Fibroblast of upper back skin (primary cell): ENCODE data around the gene KIF26A.
"Not testable (repeated sequence)": the region's sequence is repeated elsewhere in the genome, so short reads cannot be mapped to it uniquely, and the experiment has no call there.

Experiments used
- DNase-seq: peaks from one replicate; pipeline ENCODE4 v3.0.0-alpha.2; 2013

The KIF26A gene

DNA sequence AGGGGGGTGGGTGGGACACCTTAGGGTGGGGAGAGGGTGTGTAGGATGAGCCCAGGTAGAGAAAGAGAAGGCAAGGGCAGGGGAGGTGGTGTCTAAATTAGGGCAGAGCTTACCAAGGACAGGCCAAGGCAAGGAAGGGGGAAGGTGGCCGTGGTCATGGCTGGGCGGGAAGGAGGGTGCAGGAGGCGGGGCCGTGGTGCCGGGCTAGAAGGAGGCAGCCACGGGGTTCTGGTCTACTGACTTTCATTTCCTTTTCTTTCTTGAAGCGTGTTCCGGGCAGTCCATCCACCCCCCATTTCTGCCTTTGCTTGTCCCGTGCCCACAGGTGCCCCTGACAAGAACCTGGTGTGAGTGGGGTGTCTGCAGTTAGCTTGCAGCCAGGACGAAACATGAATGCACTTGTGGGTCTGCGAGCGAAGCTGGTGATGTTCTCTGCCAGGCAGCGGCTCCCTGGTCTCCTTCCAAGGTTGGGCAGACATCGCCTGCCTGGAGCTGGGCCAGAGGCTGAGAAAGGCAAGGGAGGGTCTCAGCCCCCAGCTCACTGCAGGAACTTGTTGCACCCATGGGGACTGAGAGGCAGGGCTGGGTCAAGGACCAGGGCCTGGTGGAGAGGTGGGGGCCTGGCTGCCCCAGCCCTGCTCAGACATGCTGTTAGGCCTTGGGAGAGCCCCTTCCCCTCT, 58.2 kb downstream of the KIF26A start:
- DNase-seq = no peak

DNA sequence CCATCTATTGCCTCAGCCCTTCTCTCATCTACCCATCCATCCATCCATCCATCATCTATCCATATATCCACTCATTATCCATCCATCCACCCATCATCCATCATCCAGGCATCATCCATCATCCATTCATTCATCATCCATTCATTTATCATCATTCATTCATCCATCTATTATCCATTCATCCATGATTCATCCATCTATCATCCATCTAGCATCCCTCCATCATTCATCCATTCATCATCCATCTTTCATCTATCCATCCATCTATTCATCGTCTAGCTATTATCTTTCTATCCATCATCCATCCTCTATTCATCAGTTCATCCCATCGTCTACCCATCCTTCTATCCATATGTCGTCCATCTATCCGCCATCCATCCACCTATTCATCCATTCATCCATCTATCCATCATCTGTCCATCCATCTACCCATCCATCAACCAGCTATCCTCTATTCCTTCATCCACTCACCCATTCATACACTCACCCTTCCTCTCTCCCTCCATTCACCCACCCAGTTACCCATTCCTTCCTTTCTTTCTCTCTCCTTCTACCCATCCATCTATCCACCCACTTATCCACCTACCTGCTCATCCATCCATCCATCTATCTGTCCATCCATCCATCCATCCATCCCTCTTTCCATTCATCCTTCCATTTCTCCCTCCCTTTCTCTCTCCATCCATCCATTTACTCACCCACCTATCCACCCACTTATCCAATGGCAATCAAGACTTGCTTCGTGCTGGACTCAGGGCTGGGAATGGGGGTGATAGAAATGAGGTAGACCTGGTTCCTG, 59.3 kb downstream of the KIF26A start:
- DNase-seq = no peak

DNA sequence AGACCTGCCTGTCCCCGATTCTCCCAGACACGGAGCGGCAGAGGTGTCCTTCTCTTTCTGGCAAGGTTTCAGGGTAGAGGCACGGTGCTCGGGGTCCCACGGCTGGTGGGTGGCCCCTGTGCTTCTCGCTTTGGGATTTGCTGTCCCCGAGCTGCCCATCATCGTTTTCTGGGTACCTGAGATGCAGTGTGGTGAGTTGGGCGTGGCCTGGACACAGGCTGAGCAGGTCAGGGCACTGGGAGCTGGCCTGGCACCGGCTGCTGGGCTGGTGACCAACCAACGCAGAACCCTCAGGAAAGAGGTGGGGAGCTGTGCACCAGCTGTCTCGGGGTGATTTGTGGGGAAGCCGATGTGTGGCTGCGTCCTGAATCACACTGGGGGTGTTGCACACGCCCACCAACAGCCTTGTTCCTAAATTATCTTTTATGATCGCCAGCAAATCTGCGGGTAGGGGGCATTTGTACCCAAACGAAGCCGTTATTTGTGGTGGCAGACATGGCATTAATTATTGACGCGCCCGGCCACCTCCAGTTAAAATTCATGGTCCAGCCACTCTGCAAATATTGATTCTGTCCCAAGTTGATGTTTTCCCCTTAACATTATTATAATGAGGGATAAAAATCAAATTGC, 61.0 kb downstream of the KIF26A start:
- no peak for DNase-seq

DNA sequence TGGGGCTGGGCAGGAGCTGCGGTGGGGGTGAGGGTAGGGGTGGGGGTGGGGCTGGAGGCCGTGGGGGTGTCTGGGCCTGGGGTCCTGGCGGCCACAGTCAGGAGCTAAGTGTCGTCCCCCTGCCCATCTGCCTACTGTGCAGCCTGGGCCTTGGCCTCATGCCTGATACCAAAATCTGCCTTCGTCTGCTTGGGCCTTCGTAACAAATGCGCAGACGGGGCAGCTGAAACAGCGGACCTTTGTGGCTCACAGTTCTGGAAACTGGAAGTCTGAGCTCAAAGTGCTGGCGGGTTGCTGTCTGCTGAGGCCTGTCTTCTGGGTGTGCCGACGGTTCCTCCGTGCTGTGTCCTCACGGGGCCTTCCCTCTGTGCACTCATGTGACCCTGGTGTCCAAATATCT, 61.7 kb downstream of the KIF26A start:
- no peak for DNase-seq

DNA sequence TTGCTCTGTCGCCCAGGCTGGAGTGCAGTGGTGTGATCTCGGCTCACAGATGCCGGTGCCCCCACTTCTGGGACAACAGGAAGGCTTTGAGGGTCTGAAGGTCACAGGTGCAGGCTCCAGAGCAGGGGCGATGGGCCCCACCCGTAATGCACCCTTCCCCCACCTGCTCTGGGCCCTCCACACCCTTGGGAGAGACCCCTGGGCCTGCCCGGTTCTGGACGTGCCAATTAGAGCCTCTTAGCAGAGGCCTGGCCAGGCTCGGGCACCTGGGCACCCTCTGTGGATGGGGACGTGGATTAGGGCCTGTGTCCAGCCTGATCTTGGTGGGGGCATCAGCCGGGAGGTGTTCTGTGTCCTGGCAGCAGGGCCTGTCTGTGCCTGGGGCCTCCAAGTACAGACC, 62.2 kb downstream of the KIF26A start:
- no peak for DNase-seq

DNA sequence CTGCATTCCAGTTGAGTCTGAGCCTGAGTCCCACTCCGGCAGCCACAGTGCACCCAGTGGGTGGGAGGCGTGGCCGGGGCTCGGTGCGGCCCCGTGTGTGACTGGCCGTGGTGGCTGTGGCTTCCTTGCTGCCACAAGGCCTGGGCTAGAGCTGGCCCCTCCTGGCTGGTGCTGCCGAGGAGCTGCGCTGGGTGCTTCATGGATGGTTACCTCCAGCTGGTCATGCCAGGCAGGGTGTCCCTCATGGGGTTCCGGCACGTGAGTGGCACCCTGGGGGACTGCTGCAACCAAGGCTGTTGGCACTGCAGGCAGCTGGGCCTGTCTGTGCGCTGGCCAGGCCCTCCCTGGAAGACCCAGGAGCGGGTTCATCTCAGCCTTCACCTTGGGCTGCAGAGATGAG, 62.7 kb downstream of the KIF26A start:
- DNase-seq = no peak

DNA sequence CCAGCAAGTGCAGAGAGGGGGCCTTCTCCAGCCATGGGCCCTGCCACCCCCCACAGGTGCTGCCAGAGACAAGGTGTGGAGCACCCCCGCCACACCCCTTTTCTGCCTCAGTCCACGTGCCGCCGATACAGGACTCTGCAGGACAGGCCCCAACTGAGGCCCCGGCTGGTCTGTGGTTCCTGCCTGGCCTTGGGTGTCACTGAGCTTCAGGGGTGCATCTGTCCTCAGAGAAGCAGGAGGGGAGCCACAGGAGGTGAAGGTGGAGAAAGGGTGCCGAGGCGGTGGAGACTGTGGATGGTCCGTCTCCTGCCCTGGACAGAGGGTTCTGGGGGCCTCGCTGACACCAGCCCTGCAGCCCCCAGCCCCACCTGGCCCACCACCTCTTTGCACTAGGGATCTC, 63.1 kb downstream of the KIF26A start:
- DNase-seq = no peak

DNA sequence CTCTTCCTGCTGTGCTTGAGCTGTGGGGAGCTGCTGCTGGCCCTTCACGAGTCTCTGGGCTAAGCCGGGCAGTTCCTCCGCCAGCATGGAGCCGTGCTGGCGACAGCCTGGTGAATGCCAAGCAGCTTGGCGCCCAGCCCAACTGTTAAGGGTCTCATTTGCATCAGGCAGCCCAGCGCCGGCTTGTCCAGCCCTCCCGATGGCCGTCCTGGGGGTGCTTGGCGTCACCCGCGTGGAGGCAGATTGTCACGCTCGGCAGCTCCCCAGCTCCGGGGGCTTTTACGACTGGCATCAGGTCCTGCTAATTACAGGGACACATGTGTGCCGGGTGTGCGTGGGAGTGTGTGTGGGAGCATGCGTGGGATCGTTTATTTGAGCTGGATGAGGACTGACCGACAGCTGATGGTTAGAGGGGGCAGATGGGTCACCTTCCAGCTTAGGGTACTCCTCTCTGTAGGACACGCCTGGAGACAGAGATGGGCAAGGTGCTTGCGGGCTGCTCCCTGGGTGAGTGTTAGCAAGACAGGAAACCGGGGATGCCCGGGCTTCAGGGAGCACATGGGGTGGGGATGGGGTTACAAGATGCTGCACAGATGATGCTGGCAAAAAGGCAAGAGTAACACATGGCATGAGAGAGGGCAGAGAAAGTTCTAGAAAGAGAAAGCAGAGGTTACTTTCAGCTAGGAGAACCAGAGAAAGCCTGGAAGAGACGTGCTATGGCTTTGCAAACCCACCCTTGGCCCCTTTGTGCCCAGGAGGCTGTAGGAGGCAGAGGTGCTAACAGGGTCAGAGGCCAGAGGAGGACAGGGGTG, 64.1 kb downstream of the KIF26A start:
- DNase-seq = no peak

DNA sequence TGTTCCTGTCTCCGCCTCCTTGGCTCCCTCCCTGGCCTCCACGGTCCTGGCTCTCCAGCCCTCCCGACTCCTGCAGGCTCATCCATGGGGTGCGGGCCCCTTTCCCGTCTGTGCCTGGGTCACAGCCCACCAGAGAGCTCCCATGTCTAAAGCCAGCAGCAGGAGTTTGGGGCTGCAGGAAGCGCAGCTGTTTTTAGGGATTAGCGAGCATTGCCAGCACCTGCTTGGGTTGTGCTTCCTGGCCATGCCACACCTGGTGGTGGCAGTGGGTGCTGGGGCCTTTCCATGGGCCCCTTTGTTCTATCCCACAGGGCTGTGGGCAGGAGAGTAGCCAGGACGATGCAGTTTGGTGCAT, 64.7 kb downstream of the KIF26A start:
- DNase-seq = no peak

DNA sequence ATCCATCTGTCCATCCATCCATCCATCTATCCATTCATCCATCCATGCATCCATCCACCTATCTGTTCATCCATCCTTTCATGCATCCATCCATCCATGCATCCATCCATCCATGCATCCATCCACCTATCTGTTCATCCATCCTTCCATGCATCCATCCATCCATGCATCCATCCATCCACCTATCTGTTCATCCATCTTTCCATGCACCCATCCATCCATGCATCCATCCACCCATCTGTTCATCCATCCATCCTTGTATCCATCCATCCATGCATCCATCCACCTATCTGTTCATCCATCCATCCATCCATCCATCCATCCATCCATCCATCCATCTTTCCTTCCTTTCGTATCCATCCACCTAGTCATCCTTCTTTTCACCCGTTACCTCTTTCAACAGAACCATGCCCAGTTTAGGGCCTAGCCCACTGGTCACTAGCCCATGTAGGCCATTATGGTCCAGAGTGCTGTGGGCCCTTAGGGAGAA, 66.3 kb downstream of the KIF26A start:
- DNase-seq = no peak

DNA sequence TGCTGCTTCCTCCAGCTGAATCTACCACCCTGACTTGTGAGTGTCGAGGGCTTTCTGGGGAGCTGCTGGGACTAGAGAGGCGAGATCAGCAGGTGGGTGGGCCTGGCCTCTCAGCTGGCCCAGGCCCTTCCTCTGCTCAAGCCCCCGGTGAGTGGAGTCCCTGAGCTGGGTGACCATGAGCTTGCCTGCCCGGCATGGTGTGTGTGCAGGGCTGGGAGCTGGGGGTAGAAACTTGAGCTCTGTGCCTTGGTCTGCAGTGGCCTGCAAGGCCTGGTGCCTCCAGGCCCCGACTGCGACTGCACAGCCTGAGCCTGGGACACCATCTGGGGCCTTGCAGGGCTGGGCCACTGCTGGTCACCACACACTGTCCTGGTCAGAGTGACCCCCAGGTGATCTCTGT, 67.4 kb downstream of the KIF26A start:
- DNase-seq = no peak

DNA sequence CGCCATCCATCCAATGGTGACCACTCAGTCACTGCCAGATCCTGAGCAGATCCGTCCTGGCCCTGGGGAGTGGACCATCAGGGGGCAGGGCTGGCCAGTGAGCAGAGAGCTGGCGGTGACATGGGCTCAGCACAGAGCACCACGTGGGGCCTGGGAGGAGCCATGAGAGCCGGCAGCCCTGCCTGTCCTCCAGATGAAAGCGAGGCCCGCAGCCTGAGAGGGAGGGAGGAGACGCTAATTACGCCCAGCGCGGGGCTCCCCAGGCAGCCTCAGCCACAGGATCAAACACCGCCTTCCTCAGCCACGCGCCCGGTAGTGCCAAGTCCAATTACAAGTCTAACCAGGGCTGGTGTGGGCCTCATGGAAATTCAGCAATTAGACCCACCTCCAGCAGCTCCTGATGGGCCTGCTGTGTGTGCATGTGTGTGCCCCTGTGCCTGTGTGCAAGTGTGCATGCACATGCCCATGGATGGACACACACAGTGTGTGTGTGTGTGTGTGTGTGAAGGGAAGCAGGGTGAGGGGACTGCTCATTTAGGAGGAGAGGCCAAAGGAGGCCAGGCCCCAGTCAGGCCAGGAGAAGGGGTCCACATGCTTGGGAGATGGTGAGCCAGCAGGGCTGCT, 68.0 kb downstream of the KIF26A start:
- no peak for DNase-seq

DNA sequence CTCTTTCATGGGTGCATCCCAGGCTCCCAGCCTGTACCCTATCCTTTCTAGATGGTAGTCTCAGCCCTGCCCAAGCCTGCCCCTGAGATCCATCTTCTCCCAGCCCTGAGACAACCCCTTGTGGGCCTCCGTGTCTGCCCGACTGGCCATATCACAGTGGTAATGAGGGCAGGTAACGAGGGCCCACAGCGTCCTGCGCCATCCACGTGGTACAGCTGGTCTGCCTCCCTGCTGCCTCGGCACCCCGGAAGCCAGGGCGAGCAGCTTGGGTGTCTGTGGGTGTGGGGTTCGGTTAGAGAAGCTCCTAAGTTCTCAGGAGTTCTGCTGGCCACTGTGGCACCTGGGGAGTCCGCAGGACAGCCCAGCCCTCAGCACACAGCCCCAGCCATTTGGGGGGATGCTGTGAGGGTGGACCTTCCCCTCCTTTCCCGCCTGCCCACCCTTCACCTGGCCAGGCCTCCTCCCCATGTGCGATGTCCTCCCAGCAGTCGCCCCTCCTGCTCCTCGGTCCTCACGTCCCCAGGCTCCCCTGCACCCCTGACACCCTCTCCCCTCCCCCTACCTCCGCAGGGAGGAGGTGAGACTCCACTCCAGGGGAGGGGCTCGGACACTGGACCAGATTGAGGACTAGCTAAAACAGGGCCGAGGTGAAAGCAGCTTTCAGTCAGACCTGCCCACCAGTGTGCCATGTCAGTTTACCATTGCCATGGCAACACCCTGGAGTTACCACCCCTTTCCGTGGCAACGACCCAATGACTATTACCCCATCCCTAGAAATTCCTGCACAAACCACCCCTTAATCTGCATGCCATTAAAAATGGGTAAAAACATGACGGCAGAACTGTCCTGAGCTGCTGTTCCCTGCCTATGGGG, 69.0 kb downstream of the KIF26A start:
- no peak for DNase-seq

DNA sequence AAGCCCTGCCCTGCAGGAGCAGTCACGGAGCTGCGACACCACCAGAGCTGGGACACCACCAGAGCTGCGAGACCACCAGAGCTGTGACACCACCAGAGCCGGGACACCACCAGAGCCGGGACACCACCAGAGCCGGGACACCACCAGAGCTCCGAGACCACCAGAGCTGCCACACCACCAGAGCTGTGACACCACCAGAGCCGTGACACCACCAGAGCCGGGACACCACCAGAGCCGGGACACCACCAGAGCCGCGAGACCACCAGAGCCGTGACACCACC, 69.6 kb downstream of the KIF26A start:
- not testable (repeated sequence) for DNase-seq

DNA sequence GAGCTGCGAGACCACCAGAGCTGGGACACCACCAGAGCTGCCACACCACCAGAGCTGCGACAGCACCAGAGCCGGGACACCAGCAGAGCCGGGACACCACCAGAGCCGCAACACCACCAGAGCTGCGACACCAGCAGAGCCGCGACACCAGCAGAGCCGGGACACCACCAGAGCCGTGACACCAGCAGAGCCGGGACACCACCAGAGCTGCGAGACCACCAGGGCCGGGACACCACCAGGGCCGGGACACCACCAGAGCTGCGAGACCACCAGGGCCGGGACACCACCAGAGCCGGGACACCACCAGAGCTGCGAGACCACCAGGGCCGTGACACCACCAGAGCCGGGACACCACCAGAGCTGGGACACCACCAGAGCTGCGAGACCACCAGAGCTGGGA, 69.9 kb downstream of the KIF26A start:
- DNase-seq = not testable (repeated sequence)

DNA sequence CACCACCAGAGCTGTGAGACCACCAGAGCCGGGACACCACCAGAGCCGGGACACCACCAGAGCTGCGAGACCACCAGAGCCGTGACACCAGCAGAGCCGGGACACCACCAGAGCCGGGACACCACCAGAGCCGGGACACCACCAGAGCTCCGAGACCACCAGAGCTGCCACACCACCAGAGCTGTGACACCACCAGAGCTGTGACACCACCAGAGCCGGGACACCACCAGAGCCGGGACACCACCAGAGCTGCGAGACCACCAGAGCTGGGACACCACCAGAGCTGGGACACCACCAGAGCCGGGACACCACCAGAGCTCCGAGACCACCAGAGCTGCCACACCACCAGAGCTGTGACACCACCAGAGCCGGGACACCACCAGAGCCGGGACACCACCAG, 70.7 kb downstream of the KIF26A start:
- not testable (repeated sequence) for DNase-seq

DNA sequence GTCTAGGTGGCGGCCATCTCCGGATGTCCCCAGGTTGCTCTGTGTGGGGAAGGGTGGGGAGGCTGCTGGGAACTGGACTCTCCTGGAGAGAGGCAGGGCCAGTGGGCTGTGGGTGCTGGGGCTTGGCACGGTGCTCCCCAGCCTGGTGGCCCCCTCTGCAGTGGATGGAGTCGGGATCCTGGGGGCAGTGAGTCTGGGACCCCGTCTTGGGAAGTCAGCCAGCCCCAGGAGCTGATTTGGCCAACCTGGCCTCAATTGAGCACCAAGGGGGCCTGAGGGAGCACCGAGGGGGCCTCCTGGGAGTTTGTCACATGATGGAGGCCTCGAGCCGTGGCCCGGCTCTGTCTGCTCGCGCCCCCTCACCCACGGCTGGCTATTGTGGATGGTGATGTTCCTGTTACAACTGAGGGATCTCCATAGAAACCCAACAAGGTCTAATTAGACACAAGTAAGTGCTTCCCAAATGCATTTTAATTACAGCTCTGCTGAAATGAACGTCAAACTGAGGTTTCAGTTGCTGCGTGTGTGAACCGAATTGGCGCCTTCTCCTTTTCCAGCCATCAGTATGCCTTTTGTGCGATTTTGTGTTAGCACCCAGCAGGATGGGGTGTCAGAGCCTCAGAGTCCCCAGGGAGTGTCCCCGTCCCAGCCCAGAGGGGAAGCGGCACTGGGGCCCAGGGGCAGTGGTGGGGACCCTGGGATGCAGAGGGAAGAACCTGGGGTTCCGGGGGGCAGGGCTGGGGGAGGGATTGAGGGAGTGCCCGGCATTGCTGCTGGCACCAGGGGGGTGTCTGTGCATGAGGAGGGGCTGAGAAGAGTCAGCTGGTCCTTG, 71.8 kb downstream of the KIF26A start:
- no peak for DNase-seq

DNA sequence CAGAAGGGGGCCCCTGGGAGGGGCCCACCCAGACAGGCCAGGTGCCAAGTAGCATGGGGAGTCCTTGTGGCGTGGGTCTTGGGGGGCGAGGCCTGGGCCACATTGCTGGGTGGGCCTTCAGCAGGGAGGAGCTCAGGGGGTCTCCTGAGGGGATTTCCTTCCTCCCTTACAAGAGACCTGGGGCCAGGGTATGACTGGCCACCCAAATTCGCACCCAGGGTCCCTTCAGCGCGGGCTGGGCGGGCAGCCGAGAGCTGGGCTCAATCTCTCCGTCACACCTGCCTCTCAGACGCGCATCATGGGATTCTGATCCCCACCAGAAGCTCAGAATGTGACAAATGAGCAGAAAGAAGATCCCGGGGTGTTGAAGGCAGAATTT, 72.4 kb downstream of the KIF26A start:
- DNase-seq = no peak

DNA sequence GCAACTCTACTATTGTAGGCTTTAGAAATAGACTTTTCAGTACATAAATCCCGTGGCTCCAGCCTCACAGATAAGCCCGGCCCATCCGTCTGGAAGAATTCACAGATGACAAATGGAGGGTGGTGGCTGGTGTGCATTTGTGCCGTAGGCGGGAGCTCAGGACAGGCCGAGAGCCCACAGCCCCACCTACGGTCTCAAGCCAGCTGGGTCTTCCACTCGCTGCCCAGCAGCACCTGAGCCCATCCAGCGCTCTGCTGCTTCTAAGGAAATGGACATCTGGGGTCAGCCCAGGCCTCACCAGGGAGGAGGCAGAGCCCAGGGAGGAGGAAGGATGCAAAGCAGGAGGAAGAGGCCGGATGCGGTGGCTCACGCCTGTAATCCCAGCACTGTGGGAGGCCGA, 72.8 kb downstream of the KIF26A start:
- no peak for DNase-seq

DNA sequence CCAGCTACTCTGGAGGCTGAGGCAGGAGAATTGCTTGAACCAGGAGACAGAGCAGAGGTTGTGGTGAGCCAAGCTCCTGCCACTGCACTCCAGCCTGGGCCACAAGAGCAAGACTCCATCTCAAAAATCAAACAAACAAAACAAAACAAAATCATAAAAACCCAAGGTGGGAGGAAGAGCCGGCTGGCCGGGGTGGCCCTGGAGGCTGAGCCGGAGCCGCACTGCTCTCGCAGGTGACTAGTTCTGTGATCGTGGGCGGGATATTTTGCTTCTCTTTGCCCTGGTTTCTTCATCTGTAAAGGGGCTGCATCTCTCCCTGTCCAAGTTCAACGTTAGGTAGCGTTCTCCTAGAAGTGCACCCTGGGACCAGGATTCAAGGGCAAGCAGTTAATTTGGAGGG, 73.4 kb downstream of the KIF26A start:
- no peak for DNase-seq
